Stomach (tissue), 4 donors: ENCODE measurements around the gene RANBP10.

Experiments
- CTCF ChIP-seq, 7 experiments: fragments of 450-650 bp in 4 of 7; fragments of 200-600 bp in 3 of 7; sonication (generic) in 3 of 7; IDR thresholded peaks; one replicate each; pipeline ENCODE4 v1.5.1; 2016 to 2019; ENCODE audit warnings: antibody characterized with exemption in 7 of 7, control low read depth in 2 of 7, mild to moderate bottlenecking in 1 of 7
- EP300 ChIP-seq: sonication (generic); formaldehyde crosslinking; IDR thresholded peaks from one replicate; pipeline ENCODE4 v1.6.1; 2017; ENCODE audit warnings: antibody characterized with exemption
- POLR2A ChIP-seq, 4 donors: fragments of 450-650 bp; IDR thresholded peaks; one replicate each; pipeline ENCODE4 v1.6.1; 2016; ENCODE audit warnings: antibody characterized with exemption in 4 of 4, control low read depth in 2 of 4, mild to moderate bottlenecking in 1 of 4, moderate library complexity in 1 of 4
- POLR2AphosphoS5 ChIP-seq, 3 donors: sonication (generic); formaldehyde crosslinking; IDR thresholded peaks; one replicate each; pipeline ENCODE4 v1.6.1; 2016; ENCODE audit warnings: antibody characterized with exemption in 3 of 3

- no peak for TF ChIP-seq CTCF (IDR thresholded peaks at IDR 0.05)
- no peak for TF ChIP-seq EP300
- no peak for TF ChIP-seq POLR2A (IDR thresholded peaks at IDR 0.05)
- TF ChIP-seq POLR2AphosphoS5 (IDR thresholded peaks at IDR 0.05): no peak
These were observed 126.1 kb downstream of the RANBP10 start for GRCh38 chr16:67679935-67680897.
